GM10266 (cell line): ENCODE measurements around the gene HSP90AA1.

ENCODE experiments used
- DNase-seq: peaks from one replicate; pipeline ENCODE4 v3.0.0; 2012; ENCODE audit errors: extremely low spot score
- TF ChIP-seq, protein P1 (sequence below): IDR thresholded peaks from 2 replicates; pipeline ENCODE4 v1.5.1; 2012; ENCODE audit warnings: mild to moderate bottlenecking, low read depth; ENCODE audit not compliant: control insufficient read depth, insufficient read depth; ENCODE audit errors: missing control alignments

HSP90AA1 gene

DNA sequence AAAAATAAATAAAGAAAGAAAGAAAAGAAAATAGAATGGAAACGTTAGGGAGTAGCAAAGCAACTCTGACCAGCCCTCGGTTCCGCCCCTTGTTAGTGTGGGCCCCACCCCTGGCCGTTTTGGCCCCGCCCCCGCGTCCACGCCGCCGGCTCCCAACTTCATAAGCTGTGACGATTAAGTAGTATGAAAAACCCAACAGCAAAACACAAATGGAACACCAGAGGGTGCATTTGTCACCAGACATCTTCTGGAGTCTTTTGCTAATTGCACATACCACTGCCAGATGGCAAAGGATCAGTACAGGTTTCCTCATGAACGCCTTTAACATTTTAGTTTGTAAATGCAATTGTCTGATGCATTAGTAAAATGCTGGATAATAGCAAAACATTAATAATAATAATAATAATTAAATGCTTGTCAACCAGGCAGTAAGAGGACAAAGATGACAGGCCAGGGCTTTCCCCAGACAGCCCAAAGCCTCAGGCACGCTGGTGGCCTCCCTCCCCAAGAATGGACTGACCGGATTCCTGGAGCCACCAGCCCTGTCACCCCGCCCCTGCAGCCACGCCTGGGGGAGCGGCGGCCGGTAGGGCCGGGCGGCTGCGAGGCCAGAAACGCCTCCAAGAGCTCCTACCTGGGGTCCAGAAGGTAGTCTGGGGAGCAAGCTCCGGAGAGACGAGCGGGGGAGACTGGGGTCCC, 23.6 kb downstream of the HSP90AA1 start:
- peak; percentile 73 for DNase-seq
- TF ChIP-seq, protein P1, sequence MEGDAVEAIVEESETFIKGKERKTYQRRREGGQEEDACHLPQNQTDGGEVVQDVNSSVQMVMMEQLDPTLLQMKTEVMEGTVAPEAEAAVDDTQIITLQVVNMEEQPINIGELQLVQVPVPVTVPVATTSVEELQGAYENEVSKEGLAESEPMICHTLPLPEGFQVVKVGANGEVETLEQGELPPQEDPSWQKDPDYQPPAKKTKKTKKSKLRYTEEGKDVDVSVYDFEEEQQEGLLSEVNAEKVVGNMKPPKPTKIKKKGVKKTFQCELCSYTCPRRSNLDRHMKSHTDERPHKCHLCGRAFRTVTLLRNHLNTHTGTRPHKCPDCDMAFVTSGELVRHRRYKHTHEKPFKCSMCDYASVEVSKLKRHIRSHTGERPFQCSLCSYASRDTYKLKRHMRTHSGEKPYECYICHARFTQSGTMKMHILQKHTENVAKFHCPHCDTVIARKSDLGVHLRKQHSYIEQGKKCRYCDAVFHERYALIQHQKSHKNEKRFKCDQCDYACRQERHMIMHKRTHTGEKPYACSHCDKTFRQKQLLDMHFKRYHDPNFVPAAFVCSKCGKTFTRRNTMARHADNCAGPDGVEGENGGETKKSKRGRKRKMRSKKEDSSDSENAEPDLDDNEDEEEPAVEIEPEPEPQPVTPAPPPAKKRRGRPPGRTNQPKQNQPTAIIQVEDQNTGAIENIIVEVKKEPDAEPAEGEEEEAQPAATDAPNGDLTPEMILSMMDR, result peak; percentile 30

DNA sequence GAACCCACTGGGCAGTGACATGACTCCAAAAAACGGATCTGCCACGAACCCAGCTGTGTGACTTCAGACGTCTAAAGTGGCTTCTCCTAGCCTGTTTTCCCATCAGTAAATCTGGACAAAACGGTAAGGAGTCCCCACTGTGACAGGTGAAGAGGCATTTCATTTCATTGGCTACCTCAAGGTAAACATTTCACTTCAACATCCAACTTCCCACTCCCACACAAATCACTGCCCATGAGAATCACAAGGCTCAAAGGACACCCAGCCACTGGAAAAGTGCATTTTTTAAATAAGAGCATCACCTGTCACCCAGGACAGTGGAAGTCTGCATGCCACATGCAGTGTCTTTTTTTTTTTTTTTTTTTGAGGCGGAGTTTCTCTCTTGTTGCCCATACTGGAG, 27.9 kb downstream of the HSP90AA1 start:
- TF ChIP-seq, protein P1, result no peak
- DNase-seq, result no peak

DNA sequence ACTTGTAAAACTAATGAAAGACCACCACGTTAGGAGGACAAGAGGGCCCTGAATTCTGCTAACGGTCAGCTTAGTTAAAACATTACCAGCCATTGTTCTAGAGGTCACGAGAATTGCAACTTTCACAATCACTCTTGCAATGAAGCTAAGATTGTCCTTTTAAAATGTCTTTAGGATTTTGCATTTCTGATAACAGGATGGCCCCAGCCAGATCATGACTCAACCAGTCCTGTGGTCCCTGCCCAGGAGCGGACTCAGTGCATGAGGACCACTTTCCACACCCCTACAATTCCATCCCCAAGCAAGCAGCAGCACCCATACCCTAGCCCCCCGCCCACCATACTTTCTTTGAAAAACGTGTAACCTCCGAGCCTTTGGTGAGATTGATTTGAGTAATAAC, 28.7 kb downstream of the HSP90AA1 start:
- DNase-seq, result no peak
- TF ChIP-seq, protein P1, result no peak

DNA sequence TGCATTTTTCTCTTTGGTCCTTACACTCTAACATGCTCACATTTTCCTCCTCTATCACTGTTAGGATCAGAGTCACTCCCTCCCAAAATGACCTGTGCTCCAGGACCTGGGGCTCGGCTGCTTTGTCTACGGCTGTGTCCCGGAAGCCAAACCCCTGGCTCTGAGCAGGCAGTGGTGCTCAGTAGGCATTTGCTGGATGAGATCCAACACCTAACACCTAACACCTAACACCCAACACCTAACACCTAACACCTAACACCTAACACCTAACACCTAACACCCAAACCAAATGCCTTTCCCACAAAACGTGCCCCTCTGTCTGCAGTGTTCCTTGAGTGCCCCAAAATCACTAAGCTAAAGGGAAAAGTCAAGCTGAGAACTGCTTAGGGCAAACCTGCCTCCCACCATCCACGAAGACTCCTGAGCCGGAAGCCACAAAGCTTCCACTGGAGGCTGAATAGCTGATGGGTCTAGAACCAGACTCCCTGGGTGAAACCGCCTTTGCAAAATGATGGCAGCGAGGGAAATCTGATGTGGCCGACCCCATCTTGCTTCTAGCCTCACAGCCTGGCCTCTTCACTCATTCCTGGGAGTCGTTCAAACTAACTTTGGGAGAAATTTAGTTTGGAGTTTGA, 29.2 kb downstream of the HSP90AA1 start:
- TF ChIP-seq, protein P1, result no peak
- DNase-seq, result no peak

DNA sequence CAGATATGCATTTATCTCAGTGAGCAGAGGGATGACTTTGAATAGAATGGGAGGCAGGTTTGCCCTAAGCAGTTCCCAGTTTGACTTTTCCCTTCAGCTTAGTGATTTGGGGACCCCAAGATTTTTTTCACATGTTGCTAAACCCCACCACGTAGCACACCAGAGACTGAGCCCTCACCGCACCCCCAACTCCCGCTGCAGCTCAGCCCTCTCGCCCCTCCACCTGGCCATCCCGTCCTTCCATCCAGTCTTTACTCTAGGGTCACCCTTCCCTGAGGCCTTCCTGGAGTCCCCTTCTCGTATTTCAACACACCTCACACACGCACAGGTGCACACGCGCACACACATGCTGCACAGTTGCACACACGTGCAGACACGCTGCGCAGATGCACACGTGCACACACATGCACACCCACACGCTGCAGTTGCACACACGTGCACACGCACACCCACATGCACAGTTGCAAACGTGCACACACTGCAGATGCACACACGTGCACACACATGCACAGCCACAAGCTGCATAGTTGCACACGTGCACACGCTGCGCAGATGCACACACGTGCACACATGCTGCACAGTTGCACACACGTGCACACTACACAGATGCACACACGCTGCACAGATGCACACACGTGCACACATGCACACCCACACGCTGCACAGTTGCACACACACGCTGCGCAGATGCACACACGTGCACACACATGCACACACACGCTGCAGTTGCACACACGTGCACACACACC, 30.0 kb downstream of the HSP90AA1 start:
- DNase-seq, result no peak
- TF ChIP-seq, protein P1, result no peak

DNA sequence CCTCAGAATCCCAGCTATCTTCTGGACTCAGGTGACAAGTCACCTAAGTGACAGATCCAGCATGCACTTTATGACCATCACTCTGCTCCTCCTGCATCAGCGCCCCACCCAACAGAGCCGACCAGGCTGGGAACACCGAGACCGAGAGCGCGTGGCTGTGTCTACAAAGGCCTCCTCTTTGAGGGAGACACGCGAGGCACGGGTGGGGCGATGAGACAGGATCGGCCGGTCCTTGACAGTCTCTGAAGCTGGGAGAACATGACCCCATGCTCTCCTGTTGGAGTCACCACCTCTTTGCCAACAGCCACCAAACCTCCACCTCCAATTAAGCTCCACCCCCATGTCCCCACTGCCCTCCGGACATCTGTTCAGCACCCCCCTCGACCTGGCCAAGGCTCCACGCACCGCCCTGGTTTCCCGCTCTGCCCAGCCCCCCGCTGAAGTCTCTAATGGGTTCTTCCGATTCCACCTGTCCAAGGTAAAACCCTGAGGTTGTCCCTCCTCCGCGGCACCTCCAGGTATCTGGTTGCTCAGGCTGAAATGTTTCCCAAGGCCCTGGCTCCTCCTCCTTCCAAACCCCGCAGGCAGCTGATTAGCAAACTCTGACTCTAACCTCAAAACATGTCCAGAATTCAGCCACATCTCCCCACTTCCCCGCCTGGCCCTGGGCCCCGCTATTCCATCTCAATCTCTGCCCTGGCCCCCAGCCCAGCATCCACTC, 31.5 kb downstream of the HSP90AA1 start:
- DNase-seq, result no peak
- TF ChIP-seq, protein P1, result no peak

DNA sequence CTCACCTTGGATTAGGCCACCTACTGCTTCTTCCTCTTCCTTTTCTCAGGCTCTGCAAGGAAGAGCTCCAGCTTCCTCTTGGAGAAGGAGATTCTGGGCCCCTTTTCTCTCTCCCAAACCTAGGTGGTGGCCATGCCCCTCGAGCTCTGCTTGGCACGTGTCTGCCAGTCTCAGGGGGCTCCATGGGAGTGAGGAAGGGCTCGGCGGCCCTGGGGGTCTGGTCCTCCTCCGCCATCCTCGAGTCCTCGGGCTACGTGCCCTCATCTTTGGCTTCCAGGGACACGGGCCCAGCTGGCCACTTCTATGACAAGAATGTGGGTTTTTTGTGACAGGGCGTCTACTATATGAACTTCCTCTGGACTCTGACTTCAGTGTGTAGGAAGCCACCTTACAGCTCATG, 34.3 kb downstream of the HSP90AA1 start:
- DNase-seq, result no peak
- TF ChIP-seq, protein P1, result no peak
